AG10803 (cell line): ENCODE measurements around the gene EDN1.

Source experiments
- DNase-seq: peaks from one replicate; pipeline ENCODE4 v3.0.0; 2010; ENCODE audit warnings: low read depth
- H3K4me3 ChIP-seq: 2 replicates; pipeline ENCODE4 v1.5.1; 2011; ENCODE audit warnings: mild to moderate bottlenecking, low read length, control low read depth
- TF ChIP-seq, protein P1 (sequence below): conservative IDR thresholded peaks from 2 replicates; pipeline ENCODE4 v1.5.1; 2011; ENCODE audit warnings: mild to moderate bottlenecking, low read length, control low read depth, inconsistent platforms

The EDN1 gene

DNA sequence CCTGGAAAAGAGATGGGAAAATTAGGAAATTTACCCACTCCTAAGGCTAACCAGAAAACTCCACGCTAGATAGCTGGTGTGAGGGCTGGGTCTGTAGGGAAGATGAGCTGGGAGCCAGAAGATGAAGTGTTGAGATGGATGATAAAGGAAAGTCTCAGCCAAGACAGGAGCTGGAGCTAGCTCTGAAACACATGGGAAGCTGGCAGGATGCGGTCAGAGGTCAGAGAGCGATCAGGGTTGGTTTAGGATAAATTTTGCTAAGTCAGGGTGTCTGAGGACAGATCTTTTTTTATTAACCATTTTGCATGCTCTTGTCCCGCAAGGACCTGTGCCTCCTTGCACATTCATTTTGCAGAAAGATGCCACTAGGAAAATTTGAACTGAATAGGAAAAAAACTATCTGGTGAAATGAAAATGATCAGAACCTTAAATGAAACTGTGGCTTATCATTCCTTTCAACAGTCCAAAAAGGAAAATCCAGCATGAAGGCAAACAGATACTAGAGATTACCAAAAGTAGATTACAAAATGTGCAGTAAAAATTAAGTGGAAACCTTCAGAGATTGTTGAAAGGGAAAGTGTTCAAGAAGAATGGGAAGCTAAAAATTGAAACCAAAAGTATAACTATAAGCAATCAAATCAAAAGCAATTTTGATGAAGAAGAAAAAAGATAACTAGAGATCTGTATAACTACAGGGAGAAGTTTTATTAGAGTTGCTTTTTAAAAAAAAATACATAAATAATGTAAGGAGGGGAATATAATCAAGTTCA is 10.7 kb upstream of the EDN1 start:
- TF ChIP-seq, protein P1, sequence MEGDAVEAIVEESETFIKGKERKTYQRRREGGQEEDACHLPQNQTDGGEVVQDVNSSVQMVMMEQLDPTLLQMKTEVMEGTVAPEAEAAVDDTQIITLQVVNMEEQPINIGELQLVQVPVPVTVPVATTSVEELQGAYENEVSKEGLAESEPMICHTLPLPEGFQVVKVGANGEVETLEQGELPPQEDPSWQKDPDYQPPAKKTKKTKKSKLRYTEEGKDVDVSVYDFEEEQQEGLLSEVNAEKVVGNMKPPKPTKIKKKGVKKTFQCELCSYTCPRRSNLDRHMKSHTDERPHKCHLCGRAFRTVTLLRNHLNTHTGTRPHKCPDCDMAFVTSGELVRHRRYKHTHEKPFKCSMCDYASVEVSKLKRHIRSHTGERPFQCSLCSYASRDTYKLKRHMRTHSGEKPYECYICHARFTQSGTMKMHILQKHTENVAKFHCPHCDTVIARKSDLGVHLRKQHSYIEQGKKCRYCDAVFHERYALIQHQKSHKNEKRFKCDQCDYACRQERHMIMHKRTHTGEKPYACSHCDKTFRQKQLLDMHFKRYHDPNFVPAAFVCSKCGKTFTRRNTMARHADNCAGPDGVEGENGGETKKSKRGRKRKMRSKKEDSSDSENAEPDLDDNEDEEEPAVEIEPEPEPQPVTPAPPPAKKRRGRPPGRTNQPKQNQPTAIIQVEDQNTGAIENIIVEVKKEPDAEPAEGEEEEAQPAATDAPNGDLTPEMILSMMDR = no peak
- H3K4me3 ChIP-seq = no peak overlapping the region
- no peak for DNase-seq

DNA sequence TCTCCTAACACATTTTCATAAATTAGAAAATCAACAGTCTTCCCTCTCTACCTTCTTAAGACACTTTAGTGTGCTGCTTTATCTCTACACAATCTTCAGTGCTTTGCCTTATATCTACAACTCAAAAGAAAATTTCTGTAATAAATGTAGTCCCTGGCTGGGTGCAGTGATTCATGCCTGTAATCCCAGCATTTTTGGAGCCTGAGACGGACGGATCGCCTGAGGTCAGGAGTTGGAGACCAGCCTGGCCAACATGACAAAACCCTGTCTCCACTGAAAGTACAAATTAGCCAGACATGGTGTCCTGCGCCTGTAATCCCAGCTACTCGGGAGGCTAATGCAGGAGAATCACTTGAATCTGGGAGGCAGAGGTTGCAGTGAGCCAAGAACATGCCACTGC is 9.7 kb upstream of the EDN1 start:
- TF ChIP-seq, protein P1 = no peak
- DNase-seq = peak; percentile 69
- H3K4me3 ChIP-seq = no peak overlapping the region

DNA sequence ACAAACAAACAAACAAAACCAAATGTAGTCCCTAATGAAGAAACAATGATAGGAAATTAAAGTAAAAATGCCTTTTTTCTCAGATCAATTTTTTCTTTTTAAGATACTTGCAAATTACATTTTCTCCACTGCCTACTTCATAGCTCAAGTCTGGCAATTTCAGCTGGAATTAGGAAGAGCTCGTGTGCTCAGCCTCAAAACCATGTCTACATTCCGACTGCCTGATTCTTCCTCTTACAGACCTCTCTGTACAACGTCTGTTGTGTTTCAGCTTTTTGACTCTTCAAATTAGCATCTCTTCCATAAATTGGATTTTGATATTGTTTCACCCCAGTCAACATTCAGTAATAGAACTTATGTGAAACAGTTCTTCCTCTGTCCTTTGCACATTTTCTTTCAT is 9.3 kb upstream of the EDN1 start:
- TF ChIP-seq, protein P1 = no peak
- H3K4me3 ChIP-seq = no peak overlapping the region
- peak; percentile 63 for DNase-seq

DNA sequence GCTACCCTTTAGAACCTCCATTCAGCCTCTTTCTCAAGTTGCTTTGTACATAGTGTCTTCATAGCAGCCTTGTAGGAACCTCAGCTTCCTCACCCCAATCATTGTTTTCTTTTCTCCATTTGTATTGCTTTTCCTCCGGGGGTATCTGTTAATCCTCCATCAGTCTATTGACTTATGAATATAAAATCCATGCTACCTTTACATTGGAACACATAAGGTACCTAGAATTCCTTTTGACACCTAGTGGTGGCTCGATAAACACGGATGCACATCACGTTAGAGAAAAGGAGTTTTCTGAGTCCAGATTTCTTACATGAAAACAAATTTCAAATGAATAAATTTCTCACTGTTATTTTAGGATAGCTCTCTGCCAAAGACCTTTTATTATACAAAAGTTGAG is 6.3 kb upstream of the EDN1 start:
- TF ChIP-seq, protein P1 = no peak

DNA sequence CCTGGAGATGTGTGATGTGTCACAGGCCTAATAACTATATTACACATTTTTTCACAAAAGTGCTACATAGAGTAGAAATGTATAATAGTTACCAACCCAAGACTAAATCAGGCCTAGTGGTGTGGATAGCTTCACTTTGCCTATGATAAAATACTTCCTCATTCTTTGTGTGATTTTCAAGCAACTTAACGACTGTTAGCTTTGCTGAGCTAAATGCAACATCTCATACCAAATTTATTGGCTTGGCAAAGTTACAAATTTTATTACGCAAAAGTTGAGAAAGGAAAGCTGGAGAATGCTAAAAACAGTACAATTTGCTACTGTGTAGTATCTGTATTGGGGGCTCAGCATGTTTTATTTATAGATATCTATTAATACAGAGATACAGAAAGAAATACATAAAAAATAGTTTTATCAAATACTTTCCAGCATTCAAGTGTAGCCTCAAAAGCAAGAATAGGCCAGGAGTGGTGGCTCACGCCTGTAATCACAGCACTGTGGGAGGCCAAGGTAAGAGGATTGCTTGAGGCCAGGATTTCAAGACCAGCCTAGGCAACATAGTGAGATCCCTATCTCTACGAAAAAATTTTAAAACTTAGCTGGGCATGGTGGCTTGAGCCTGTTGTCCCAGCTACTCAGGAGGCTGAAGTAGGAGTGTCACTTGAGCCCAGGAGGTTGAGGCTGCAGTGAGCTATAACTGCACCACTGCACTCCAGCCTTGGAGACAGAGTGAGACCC is 3.6 kb upstream of the EDN1 start:
- no peak overlapping the region for H3K4me3 ChIP-seq
- DNase-seq = peak; percentile 88
- TF ChIP-seq, protein P1 = no peak

More for the DNA sequence above, 6.3 kb upstream of the EDN1 start:
- no peak for DNase-seq
- no peak overlapping the region for H3K4me3 ChIP-seq

DNA sequence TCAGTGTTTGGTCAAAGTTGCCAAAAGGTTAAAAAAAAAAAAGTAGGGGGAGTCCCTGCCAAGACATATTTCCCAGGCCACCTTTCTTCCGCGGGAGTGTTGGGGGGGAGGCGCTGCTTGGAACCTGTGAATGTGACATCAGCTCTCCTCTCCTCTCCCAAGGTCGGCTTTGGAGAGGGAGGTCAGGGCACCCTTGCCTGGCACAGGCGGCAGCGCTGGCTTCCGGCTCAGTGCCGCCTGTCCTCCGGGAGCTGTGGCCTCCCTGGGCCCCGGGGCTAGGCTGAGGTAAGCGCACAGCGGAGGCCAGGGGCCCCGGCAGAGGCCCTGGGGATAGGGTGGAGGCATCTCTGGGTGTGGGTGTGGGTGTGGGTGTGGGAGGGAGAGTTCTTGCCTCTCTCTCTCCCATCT is 1.9 kb upstream of the EDN1 start:
- DNase-seq = no peak
- no peak overlapping the region for H3K4me3 ChIP-seq
- TF ChIP-seq, protein P1 = no peak

DNA sequence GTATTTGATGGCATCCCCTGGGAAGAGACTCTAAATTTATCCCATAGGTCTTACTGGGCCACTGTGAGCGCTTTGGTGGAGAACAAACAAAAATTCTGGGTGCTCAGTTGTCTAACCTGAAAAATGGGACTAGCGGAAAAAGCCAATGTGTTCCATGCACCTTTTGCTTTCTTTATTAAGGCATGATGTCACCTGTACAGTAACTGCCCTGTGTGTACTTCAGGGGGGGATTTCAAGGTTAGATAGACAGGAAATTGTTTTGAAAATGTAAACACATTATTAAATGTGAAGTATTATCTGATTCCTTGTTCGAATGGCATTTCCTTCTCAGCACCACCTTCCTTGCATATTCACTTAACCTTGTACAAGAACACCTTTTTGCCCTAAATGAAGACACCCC is 1.2 kb upstream of the EDN1 start:
- no peak for DNase-seq
- no peak overlapping the region for H3K4me3 ChIP-seq
- TF ChIP-seq, protein P1 = no peak
